ENCODE data around the gene TEF.

Gene TEF

GRCh38 chr22:41354979-41355378 lies 26.8 kb upstream of the TEF start:
- DNase-seq (ENCODE audit: low read depth): no peak

GRCh38 chr22:41355895-41356294 lies 25.8 kb upstream of the TEF start:
- no peak for DNase-seq (ENCODE audit: low read depth)

- no peak for DNase-seq (ENCODE audit: low read depth)
These were observed 25.2 kb upstream of the TEF start for GRCh38 chr22:41356430-41357028.

GRCh38 chr22:41357191-41357590 lies 24.6 kb upstream of the TEF start:
- no peak for DNase-seq (ENCODE audit: low read depth)

GRCh38 chr22:41358927-41359326 lies 22.8 kb upstream of the TEF start:
- DNase-seq (ENCODE audit: low read depth): no peak

GRCh38 chr22:41359376-41359775 lies 22.4 kb upstream of the TEF start:
- no peak for DNase-seq (ENCODE audit: low read depth)

GRCh38 chr22:41360126-41360525 lies 21.6 kb upstream of the TEF start:
- DNase-seq (ENCODE audit: low read depth): no peak

GRCh38 chr22:41361716-41362310 lies 19.9 kb upstream of the TEF start:
- DNase-seq (ENCODE audit: low read depth): no peak

GRCh38 chr22:41362615-41363014 lies 19.1 kb upstream of the TEF start:
- no peak for DNase-seq (ENCODE audit: low read depth)

GRCh38 chr22:41364233-41364632 lies 17.5 kb upstream of the TEF start:
- DNase-seq (ENCODE audit: low read depth): no peak

- DNase-seq (ENCODE audit: low read depth): no peak
These were observed 16.8 kb upstream of the TEF start for GRCh38 chr22:41364955-41365354.

GRCh38 chr22:41365425-41365824 lies 16.3 kb upstream of the TEF start:
- no peak for DNase-seq (ENCODE audit: low read depth)

- DNase-seq (ENCODE audit: low read depth): no peak
These were observed 15.3 kb upstream of the TEF start for GRCh38 chr22:41366323-41367029.

GRCh38 chr22:41367039-41367679 lies 14.6 kb upstream of the TEF start:
- DNase-seq (ENCODE audit: low read depth): no peak

GRCh38 chr22:41367680-41368542 lies 13.8 kb upstream of the TEF start:
- DNase-seq (ENCODE audit: low read depth): no peak

GRCh38 chr22:41368543-41369423 lies 13.0 kb upstream of the TEF start:
- DNase-seq (ENCODE audit: low read depth): no peak

- DNase-seq (ENCODE audit: low read depth): no peak
These were observed 12.4 kb upstream of the TEF start for GRCh38 chr22:41369424-41369745.

- no peak for DNase-seq (ENCODE audit: low read depth)
These were observed 11.9 kb upstream of the TEF start for GRCh38 chr22:41369837-41370236.

- DNase-seq (ENCODE audit: low read depth): no peak
These were observed 3.9 kb upstream of the TEF start for GRCh38 chr22:41377846-41378245.

- DNase-seq (ENCODE audit: low read depth): no peak
These were observed 781 bp upstream of the TEF start for GRCh38 chr22:41380993-41381328.

- no peak for DNase-seq (ENCODE audit: low read depth)
These were observed 396 bp downstream of the TEF start for GRCh38 chr22:41382098-41382578.

Data from stimulated activated CD8-positive, alpha-beta memory T cell treated with anti-CD3 and anti-CD28 coated beads, Interleukin-12 subunit alpha, Interleukin-12 subunit beta, amount 100 ng/mL, for 4 hours (primary cell).